ENCODE data around the gene FOXP1. TPM values are rescaled to one million over a fixed set of nuclear protein-coding genes. Genes with fewer than 3 reads are reported as not detected.
A peak's percentile ranks its signal among the peaks of the same experiment; 100 is the strongest.

Gene FOXP1
- total and polyA plus RNA-seq, 8 donors = 12.3 to 215 (median 117) TPM

DNA sequence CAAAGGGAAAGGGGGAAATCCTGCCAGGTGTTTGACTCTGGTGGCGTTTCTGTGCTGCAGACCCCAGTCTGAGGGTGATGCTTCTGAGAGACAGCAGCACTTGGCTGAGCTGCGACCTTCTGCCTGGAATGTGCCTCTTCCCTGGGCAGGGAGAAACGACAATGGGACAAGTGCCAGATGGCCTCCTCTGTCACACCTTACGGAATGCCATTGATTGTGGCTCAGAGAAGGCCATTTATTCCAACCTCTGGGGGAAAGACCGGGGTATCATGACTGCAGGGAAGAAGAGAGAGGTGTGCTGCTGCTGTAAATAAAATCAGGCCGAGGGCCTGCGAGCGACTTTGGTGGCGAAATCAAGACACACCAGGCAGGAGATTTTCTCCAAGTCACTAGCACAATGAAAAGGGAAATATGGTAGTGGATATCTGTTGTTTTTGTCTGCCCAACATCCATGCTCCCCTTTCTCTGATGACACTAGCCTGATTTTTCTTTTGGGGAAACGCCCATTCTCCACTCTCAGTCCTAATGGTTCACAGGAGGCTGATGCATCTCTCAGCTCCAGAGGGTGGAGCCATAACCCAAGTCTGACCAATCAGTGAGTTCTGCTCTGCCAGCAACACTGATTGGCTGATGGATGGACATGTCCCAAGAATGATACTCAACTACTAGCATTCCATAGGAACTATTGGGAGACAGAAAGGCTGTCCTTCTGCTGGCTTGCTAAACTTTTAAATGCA is 336.1 kb downstream of the FOXP1 start:
- Histone ChIP-seq H3K4me1 (peaks cover 22 to 59% (median 43%) of the 10 kb centered on the region in 4 donors), H3K4me3 (no peak overlapping the region), H3K27me3 (no peaks in the 10 kb centered on the region), H3K9me3 (no peaks in the 10 kb centered on the region), H3K36me3 (no peaks in the 10 kb centered on the region), H3K27ac (peak overlapping the region in 2 of 5 donors; percentile 25 to 37)
- TF ChIP-seq, protein P1, sequence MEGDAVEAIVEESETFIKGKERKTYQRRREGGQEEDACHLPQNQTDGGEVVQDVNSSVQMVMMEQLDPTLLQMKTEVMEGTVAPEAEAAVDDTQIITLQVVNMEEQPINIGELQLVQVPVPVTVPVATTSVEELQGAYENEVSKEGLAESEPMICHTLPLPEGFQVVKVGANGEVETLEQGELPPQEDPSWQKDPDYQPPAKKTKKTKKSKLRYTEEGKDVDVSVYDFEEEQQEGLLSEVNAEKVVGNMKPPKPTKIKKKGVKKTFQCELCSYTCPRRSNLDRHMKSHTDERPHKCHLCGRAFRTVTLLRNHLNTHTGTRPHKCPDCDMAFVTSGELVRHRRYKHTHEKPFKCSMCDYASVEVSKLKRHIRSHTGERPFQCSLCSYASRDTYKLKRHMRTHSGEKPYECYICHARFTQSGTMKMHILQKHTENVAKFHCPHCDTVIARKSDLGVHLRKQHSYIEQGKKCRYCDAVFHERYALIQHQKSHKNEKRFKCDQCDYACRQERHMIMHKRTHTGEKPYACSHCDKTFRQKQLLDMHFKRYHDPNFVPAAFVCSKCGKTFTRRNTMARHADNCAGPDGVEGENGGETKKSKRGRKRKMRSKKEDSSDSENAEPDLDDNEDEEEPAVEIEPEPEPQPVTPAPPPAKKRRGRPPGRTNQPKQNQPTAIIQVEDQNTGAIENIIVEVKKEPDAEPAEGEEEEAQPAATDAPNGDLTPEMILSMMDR (IDR thresholded peaks at IDR 0.05) = no peak
- TF ChIP-seq POLR2AphosphoS5 (IDR thresholded peaks at IDR 0.05) = no peak
- no peak for TF ChIP-seq EP300 (IDR thresholded peaks at IDR 0.05)
- intact Hi-C loops (cut with DNase I; ENCODE audit: low total_unique reads) = no loop called here
- WGBS, 5 donors = 80 to 87% (median 83%) methylated on average over 10 of the region's 10 CpGs
- DNase-seq = no peak

DNA sequence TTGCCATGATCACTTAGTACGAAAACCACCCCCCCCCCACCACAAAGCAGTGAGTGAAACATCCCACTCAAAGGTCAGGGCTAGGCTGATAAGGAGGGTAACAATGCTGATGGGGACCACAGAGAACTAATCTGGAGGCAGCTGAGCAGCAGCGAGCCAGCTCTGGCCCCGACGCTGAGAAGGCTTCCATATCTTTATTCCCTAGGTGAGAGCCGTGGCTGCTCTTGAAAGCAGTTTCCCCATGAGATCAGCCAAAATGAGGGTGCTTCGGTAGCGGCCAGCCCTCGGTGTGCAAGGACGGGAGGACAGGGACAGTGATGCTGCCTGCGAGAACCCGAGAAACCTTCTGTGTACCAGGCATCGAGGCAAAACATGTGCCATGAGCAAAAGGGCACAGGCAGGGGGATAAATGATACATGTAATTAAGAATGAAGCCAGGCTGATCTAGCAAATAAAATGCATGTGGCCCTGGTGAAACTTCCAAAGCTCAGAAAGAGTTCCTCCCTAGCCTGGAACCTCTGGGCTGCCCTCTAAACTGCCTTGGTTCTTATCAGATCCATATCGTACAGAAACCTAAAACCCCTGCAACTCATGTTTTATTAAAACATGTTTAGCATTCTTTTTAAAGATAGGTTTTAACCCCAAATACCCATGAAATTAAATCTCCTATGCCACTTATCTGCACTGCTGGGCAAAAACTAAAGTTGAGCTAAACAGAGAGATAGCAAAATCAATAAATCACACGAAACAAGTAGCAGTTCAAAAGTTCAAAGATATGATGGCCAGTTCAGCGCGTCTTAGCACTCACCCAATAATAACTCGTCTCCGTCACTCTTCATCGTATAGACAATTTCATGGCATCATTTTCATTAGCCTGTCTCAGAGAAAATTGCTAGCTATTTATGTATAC is 337.3 kb downstream of the FOXP1 start:
- H3K27ac ChIP-seq = peak overlapping the region; percentile 49 to 77 (median 59)
- H3K4me3 ChIP-seq = peak overlapping the region in 1 of 4 donors; percentile 9
- TF ChIP-seq EP300 (IDR thresholded peaks at IDR 0.05) (no peak), POLR2AphosphoS5 (IDR thresholded peaks at IDR 0.05) (no peak), POLR2A (IDR thresholded peaks at IDR 0.05) (no peak)
- TF ChIP-seq, protein P1 (IDR thresholded peaks at IDR 0.05) = no peak
- WGBS, 5 donors = 32 to 42% (median 40%) methylated on average over 19 of the region's 19 CpGs
- peaks cover 22 to 67% (median 47%) of the 10 kb centered on the region in 4 donors for H3K4me1 ChIP-seq
- no peaks in the 10 kb centered on the region for H3K36me3 ChIP-seq
- no peaks in the 10 kb centered on the region for H3K27me3 ChIP-seq
- no peaks in the 10 kb centered on the region for H3K9me3 ChIP-seq
- DNase-seq = peak in 1 of 2 donors; percentile 50
- intact Hi-C loops (cut with DNase I; ENCODE audit: low total_unique reads) = no loop called here

DNA sequence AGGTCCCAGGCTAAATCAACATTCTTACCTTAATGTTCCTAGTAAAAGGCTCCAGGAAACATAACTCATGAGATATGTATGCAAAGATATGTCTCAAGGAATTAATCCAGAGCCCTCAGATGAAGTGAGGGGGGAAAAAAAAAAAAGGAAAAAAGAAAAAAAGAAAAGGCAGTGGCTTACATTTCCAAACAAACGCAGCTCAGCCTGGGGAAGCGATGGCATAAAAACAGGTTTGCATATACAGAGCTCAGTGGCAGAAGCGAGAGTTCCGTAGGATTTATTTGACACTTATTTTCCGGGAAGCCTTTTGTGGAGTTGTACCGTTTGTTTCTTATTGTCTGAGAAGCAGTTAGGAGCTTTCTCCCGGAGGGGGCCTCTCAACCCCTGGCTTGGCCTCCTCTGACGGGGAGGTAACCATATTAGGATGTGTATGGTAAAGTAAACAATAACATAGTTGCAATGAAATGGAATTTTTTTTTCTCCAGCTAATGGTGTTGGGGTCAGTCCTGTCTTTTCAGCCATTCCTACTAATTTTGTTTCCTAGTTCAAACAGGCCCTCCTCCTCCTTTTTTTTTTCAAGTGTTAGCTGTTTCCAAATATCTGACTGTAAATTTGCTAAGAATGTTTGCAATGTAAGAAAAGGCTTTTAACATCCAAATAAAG is 338.6 kb downstream of the FOXP1 start:
- WGBS, 5 donors = 18 to 37% (median 18%) methylated on average over 8 of the region's 8 CpGs
- no peaks in the 10 kb centered on the region for H3K9me3 ChIP-seq
- peak in 1 of 2 donors; percentile 81 for DNase-seq
- no peaks in the 10 kb centered on the region for H3K27me3 ChIP-seq
- peak overlapping the region; percentile 7 to 77 (median 59) for H3K27ac ChIP-seq
- peak overlapping the region; percentile 10 to 29 (median 21) for H3K4me3 ChIP-seq
- H3K36me3 ChIP-seq = no peaks in the 10 kb centered on the region
- H3K4me1 ChIP-seq = peaks cover 22 to 72% (median 47%) of the 10 kb centered on the region in 4 donors
- TF ChIP-seq POLR2AphosphoS5 (IDR thresholded peaks at IDR 0.05) (peak in 1 of 3 donors; percentile 22), EP300 (IDR thresholded peaks at IDR 0.05) (no peak)
- intact Hi-C loops (cut with DNase I; ENCODE audit: low total_unique reads) = no loop called here

GRCh38 chr3:71244153-71244825 is 339.2 kb downstream of the FOXP1 start:
- Histone ChIP-seq H3K27ac (peak overlapping the region in 4 of 5 donors; percentile 59 to 77 (median 62)), H3K36me3 (no peaks in the 10 kb centered on the region), H3K27me3 (no peaks in the 10 kb centered on the region), H3K9me3 (no peaks in the 10 kb centered on the region), H3K4me3 (peak overlapping the region; percentile 10 to 29 (median 21)), H3K4me1 (peaks cover 21 to 75% (median 44%) of the 10 kb centered on the region in 4 donors)
- peak in 1 of 2 donors; percentile 56 for DNase-seq
- intact Hi-C loops (cut with DNase I; ENCODE audit: low total_unique reads) = no loop called here
- WGBS, 5 donors = 57 to 68% (median 67%) methylated on average over 9 of the region's 9 CpGs
- TF ChIP-seq, protein P1 (IDR thresholded peaks at IDR 0.05) = no peak
- no peak for TF ChIP-seq EP300 (IDR thresholded peaks at IDR 0.05)
- no peak for TF ChIP-seq POLR2A (IDR thresholded peaks at IDR 0.05)
- peak in 2 of 3 donors; percentile 10 to 45 for TF ChIP-seq POLR2AphosphoS5 (IDR thresholded peaks at IDR 0.05)
